ENCODE measurements around the gene MALAT1. TPM values are rescaled to one million over a fixed set of nuclear protein-coding genes. Genes with fewer than 3 reads are reported as not detected.

The MALAT1 gene
- total and polyA plus RNA-seq, 2 of the 13 experiments (the other 11 are each of a cell fraction or from before 2014, with no cell fraction given), result 143 to 1,237 TPM

GRCh38 chr11:65506772-65507505, 8.1 kb downstream of the MALAT1 start (continued):
- TF ChIP-seq ARID4A (CRISPR knock-in tag; IDR thresholded peaks at IDR 0.05; ENCODE audit: borderline replicate concordance) (peak; percentile 28; the same call in 1 of the 2 replicates), ZNF530 (CRISPR knock-in tag; IDR thresholded peaks at IDR 0.05; ENCODE audit: low read depth) (no peak), FLYWCH1 (CRISPR knock-in tag; IDR thresholded peaks at IDR 0.05) (no peak), MXI1 (IDR thresholded peaks at IDR 0.05; ENCODE audit: borderline replicate concordance, low read depth, low read length) (peak; percentile 68; the same call in 1 of the 3 replicates), FOXK2 (IDR thresholded peaks at IDR 0.05) (no peak), ZNF572 (CRISPR knock-in tag; IDR thresholded peaks at IDR 0.05) (no peak), PHF5A (CRISPR knock-in tag; IDR thresholded peaks at IDR 0.05; ENCODE audit: low read depth, unreplicated experiment) (no peak), MXD1 (CRISPR knock-in tag; IDR thresholded peaks at IDR 0.05) (no peak), CREB1 (IDR thresholded peaks at IDR 0.05) (no peak), CREB1 (CRISPR knock-in tag; IDR thresholded peaks at IDR 0.05) (no peak), REST (IDR thresholded peaks at IDR 0.05; ENCODE audit: borderline replicate concordance in 1 of 2, low read depth in 1 of 2, low read length in 2 of 2) (no peak), ZNF496 (CRISPR knock-in tag; IDR thresholded peaks at IDR 0.05; ENCODE audit: insufficient replicate concordance) (no peak), ZBTB43 (CRISPR knock-in tag; conservative IDR thresholded peaks at IDR 0.05) (no peak), ZGPAT (CRISPR knock-in tag; IDR thresholded peaks at IDR 0.05) (no peak; the same call in 1 of the 2 replicates), CBX1 (IDR thresholded peaks at IDR 0.05; ENCODE audit: low read depth) (no peak), U2AF1 (optimal IDR thresholded peaks at IDR 0.05; ENCODE audit: low read depth, low read length) (no peak), ZNF564 (CRISPR knock-in tag; IDR thresholded peaks at IDR 0.05) (no peak), ELF1 (CRISPR knock-in tag; IDR thresholded peaks at IDR 0.05) (no peak), WIZ (CRISPR knock-in tag; IDR thresholded peaks at IDR 0.05) (no peak)

All from HepG2 (cell line).